Prostate gland (tissue), 2 donors: Measurements from ENCODE around the gene SIKE1. TPM values are rescaled to one million over a fixed set of nuclear protein-coding genes. Genes with fewer than 3 reads are reported as not detected.
"Not testable (repeated sequence)": the region's sequence is repeated elsewhere in the genome, so short reads cannot be mapped to it uniquely, and the experiment has no call there.

Source experiments
- DNase-seq: peaks from one replicate; pipeline ENCODE4 v3.0.0-alpha.2; 2019; ENCODE audit warnings: low spot score
- H3K27ac ChIP-seq, 2 donors: fragments of 200-600 bp; sonication (generic); 2 replicates each; pipeline ENCODE4 v1.5.1; 2017 to 2019
- H3K27me3 ChIP-seq: fragments of 200-600 bp; sonication (generic); replicated peaks from 2 replicates; pipeline ENCODE4 v1.5.1; 2019; ENCODE audit not compliant: insufficient read depth
- H3K36me3 ChIP-seq, 2 donors: fragments of 200-600 bp; sonication (generic); 1 replicate in 1 of 2; 2 replicates in 1 of 2; pipeline versions ENCODE4 v1.5.1 to v1.8.1; 2017 to 2019
- H3K4me1 ChIP-seq: fragments of 200-600 bp; sonication (generic); replicated peaks from 2 replicates; pipeline ENCODE4 v1.5.1; 2019
- H3K4me3 ChIP-seq, 2 donors: fragments of 200-600 bp; sonication (generic); 2 replicates each; pipeline ENCODE4 v1.5.1; 2017 to 2019
- H3K9me3 ChIP-seq: fragments of 200-600 bp; sonication (generic); 2 replicates; pipeline ENCODE4 v1.5.1; 2017
- CTCF ChIP-seq, 4 experiments: fragments of 200-600 bp in 2 of 4; fragments of 450-650 bp in 2 of 4; sonication (generic) in 2 of 4; IDR thresholded peaks; 1 replicate in 3 of 4; 2 replicates in 1 of 4; pipeline ENCODE4 v1.5.1; 2016 to 2019; ENCODE audit warnings: antibody characterized with exemption in 4 of 4, mild to moderate bottlenecking in 2 of 4, moderate library complexity in 2 of 4
- POLR2A ChIP-seq: fragments of 450-650 bp; IDR thresholded peaks from one replicate; pipeline ENCODE4 v1.6.1; 2016; ENCODE audit warnings: antibody characterized with exemption, mild to moderate bottlenecking
- POLR2AphosphoS5 ChIP-seq: sonication (generic); formaldehyde crosslinking; IDR thresholded peaks from one replicate; pipeline ENCODE4 v1.6.1; 2017; ENCODE audit warnings: antibody characterized with exemption
- WGBS: methylation state at CpG from one replicate; pipeline ENCODE4 v1.1.5; 2018; 5-methylcytosine and 5-hydroxymethylcytosine counted together
- intact Hi-C: fragments of 100-400 bp; cut with DNase I; formaldehyde crosslinking; loops from one replicate; pipeline ENCODE4 v1.14.2; 2022
- total RNA-seq, 2 donors: library from RNA; depleted of rRNA; stranded (reverse); fragments of >200 nt; gene quantifications; one replicate each; pipeline ENCODE4 v1.1.0, GENCODE V29; 2016

Gene SIKE1
- total RNA-seq, 2 donors from 2014 or later, result 21.9 to 33.7 TPM

GRCh38 chr1:114819869-114820268 lies 39.4 kb upstream of the SIKE1 start:
- H3K27ac ChIP-seq, result no peak overlapping the region
- no peaks in the 10 kb centered on the region for H3K36me3 ChIP-seq
- no peaks in the 10 kb centered on the region for H3K4me1 ChIP-seq
- intact Hi-C loops, result no loop called here
- no peaks in the 10 kb centered on the region for H3K27me3 ChIP-seq
- H3K9me3 ChIP-seq, result no peaks in the 10 kb centered on the region
- WGBS, result 81% methylated on average over 3 of the region's 3 CpGs
- TF ChIP-seq POLR2A, result no peak
- TF ChIP-seq CTCF (IDR thresholded peaks at IDR 0.05), result no peak
- TF ChIP-seq POLR2AphosphoS5, result no peak
- no peak for DNase-seq
- H3K4me3 ChIP-seq, result no peak overlapping the region

- WGBS, result 95% methylated on average over 21 of the region's 33 CpGs
- H3K9me3 ChIP-seq, H3K27ac ChIP-seq: not testable (repeated sequence)
Observed at GRCh38 chr1:114804449-114804848, 24.0 kb upstream of the SIKE1 start.

DNA sequence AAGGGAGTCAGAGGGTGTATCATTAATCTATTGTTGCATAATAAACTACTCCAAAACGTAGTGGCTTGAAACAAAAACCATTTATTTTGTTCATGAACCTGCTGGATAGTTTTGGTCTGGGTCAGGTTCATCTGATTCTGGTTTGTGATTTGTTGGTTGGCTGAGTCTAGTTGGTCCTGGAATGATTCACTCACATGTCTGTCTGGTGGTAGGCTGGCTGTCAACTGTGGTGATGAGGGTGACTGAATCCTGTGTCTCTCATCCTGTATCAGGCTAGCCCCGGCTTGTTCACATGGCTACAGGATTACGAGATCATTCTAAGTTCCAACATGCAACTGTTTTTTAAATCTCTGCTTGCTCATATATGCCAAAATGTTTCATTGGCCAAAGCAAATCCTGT lies 22.5 kb upstream of the SIKE1 start:
- H3K4me3 ChIP-seq, result no peak overlapping the region
- TF ChIP-seq POLR2A, result no peak
- no peak for TF ChIP-seq POLR2AphosphoS5
- TF ChIP-seq CTCF (IDR thresholded peaks at IDR 0.05), result no peak
- no peak for DNase-seq
- no peaks in the 10 kb centered on the region for H3K4me1 ChIP-seq
- intact Hi-C loops, result no loop called here
- no peaks in the 10 kb centered on the region for H3K36me3 ChIP-seq
- H3K27ac ChIP-seq, result no peak overlapping the region
- WGBS, result 45% methylated on average over 3 of the region's 3 CpGs
- no peaks in the 10 kb centered on the region for H3K9me3 ChIP-seq
- H3K27me3 ChIP-seq, result peaks cover 2% of the 10 kb centered on the region

More at GRCh38 chr1:114804449-114804848, 24.0 kb upstream of the SIKE1 start:
- H3K4me1 ChIP-seq, H3K4me3 ChIP-seq, H3K27me3 ChIP-seq, DNase-seq, H3K36me3 ChIP-seq, intact Hi-C loops: not testable (repeated sequence)

- 87% methylated on average over 2 of the region's 2 CpGs for whole genome bisulfite sequencing
- H3K27ac ChIP-seq, result no peak overlapping the region
- H3K4me1 ChIP-seq, result no peaks in the 10 kb centered on the region
- H3K9me3 ChIP-seq, result no peaks in the 10 kb centered on the region
- H3K4me3 ChIP-seq, result no peak overlapping the region
- no peaks in the 10 kb centered on the region for H3K27me3 ChIP-seq
- intact Hi-C loops, result no loop called here
- TF ChIP-seq POLR2AphosphoS5 (no peak), POLR2A (no peak), CTCF (IDR thresholded peaks at IDR 0.05) (no peak)
- H3K36me3 ChIP-seq, result no peaks in the 10 kb centered on the region
- DNase-seq, result no peak
Observed at GRCh38 chr1:114794038-114794437, 13.6 kb upstream of the SIKE1 start.

- 94% methylated on average over 18 of the region's 25 CpGs for WGBS
- DNase-seq, intact Hi-C loops, H3K9me3 ChIP-seq, H3K4me1 ChIP-seq, H3K27ac ChIP-seq, H3K36me3 ChIP-seq, H3K4me3 ChIP-seq, H3K27me3 ChIP-seq: not testable (repeated sequence)
Observed at GRCh38 chr1:114790581-114790980, 10.1 kb upstream of the SIKE1 start.

DNA sequence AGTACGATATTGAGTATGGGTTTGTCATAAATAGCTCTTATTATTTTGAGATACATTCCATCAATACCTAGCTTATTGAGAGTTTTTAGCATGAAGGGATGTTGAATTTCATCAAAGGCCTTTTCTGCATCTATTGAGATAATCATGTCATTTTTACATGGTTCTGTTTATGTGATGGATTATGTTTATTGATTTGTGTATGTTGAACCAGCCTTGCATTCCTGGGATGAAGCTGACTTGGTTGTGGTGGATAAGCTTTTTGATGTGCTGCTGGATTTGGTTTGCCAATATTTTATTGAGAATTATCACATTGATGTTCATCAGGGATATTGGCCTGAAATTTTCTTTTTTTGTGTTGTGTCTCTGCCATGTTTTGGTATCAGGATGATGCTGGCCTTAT lies 6.0 kb upstream of the SIKE1 start:
- H3K27ac ChIP-seq, H3K4me1 ChIP-seq, H3K9me3 ChIP-seq, intact Hi-C loops, H3K4me3 ChIP-seq, H3K27me3 ChIP-seq, H3K36me3 ChIP-seq, DNase-seq: not testable (repeated sequence)
- 92% methylated on average over 1 of the region's 1 CpG for WGBS

GRCh38 chr1:114782476-114782875 lies 2.0 kb upstream of the SIKE1 start:
- no peak overlapping the region for H3K27ac ChIP-seq
- WGBS, result 68% methylated on average over 5 of the region's 5 CpGs
- intact Hi-C loops, result no loop called here

More at GRCh38 chr1:114782476-114782875, 2.0 kb upstream of the SIKE1 start:
- H3K27me3 ChIP-seq, result no peaks in the 10 kb centered on the region
- DNase-seq, result no peak
- H3K9me3 ChIP-seq, result no peaks in the 10 kb centered on the region
- TF ChIP-seq POLR2A (no peak), CTCF (IDR thresholded peaks at IDR 0.05) (no peak), POLR2AphosphoS5 (no peak)
- H3K4me1 ChIP-seq, result no peaks in the 10 kb centered on the region
- H3K4me3 ChIP-seq, result no peak overlapping the region
- no peaks in the 10 kb centered on the region for H3K36me3 ChIP-seq
